HepG2 (cell line): ENCODE results near the gene CTSW.

Experiments used
- HMG20A ChIP-seq: IDR thresholded peaks from 2 replicates; pipeline ENCODE4 v1.6.1; 2016; ENCODE audit warnings: borderline replicate concordance
- RAD21 ChIP-seq: fragments of 450-650 bp; formaldehyde crosslinking; IDR thresholded peaks from 2 replicates; pipeline ENCODE4 v1.5.0; 2020; ENCODE audit warnings: mild to moderate bottlenecking
- TF ChIP-seq, protein P1 (sequence below): sonication (generic); formaldehyde crosslinking; IDR thresholded peaks from 2 replicates; pipeline ENCODE4 v1.8.1; 2023; ENCODE audit warnings: missing genetic modification reagents, inconsistent platforms, borderline replicate concordance
- TF ChIP-seq, protein P2 (sequence below), 2 experiments: IDR thresholded peaks; 2 replicates each; pipeline ENCODE4 v1.6.1; 2011 to 2012; ENCODE audit warnings: low read length in 2 of 2, borderline replicate concordance in 1 of 2, low read depth in 1 of 2, mild to moderate bottlenecking in 1 of 2, moderate library complexity in 1 of 2

DNA sequence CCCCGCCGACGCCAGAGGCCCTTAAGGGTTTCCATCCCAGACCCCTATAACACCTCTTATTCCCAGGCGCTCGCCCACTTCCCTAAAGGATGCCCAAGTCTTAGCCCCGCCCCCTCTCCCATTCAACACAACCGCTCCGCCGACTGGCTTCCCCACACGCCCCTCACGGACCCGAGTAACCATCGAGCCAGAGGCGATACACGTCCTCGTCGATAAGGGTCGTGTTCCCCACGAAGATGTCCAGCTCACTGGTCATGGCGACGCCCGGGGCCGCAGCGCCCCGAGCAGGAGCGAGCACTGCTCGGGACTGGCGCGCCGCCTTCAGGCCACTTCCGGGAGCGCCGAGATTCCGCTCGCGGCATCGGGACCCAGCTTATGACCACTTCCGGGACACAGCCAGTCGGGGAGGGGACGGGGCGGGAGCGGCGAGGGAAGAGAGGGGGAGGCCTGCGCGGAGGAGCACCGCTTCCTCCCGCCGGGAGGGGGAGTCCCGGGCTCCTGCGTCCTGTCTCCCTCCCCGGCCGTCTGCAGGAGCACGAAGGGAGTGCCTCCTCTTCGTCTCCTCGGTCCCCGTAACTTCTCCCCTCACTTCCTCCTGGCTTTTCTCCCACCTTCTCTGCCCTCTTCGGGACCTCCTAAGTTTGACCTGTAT lies 8.7 kb downstream of the CTSW start, which contains the start of gene FIBP:
- TF ChIP-seq, protein P1, sequence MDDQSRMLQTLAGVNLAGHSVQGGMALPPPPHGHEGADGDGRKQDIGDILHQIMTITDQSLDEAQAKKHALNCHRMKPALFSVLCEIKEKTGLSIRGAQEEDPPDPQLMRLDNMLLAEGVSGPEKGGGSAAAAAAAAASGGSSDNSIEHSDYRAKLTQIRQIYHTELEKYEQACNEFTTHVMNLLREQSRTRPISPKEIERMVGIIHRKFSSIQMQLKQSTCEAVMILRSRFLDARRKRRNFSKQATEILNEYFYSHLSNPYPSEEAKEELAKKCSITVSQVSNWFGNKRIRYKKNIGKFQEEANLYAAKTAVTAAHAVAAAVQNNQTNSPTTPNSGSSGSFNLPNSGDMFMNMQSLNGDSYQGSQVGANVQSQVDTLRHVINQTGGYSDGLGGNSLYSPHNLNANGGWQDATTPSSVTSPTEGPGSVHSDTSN (CRISPR knock-in tag) = 0 out of 2 replicates have a peak, but pooled peaks have one; percentile 25
- peak; percentile 78; the same call in 1 of the 2 replicates for TF ChIP-seq RAD21
- TF ChIP-seq, protein P2, sequence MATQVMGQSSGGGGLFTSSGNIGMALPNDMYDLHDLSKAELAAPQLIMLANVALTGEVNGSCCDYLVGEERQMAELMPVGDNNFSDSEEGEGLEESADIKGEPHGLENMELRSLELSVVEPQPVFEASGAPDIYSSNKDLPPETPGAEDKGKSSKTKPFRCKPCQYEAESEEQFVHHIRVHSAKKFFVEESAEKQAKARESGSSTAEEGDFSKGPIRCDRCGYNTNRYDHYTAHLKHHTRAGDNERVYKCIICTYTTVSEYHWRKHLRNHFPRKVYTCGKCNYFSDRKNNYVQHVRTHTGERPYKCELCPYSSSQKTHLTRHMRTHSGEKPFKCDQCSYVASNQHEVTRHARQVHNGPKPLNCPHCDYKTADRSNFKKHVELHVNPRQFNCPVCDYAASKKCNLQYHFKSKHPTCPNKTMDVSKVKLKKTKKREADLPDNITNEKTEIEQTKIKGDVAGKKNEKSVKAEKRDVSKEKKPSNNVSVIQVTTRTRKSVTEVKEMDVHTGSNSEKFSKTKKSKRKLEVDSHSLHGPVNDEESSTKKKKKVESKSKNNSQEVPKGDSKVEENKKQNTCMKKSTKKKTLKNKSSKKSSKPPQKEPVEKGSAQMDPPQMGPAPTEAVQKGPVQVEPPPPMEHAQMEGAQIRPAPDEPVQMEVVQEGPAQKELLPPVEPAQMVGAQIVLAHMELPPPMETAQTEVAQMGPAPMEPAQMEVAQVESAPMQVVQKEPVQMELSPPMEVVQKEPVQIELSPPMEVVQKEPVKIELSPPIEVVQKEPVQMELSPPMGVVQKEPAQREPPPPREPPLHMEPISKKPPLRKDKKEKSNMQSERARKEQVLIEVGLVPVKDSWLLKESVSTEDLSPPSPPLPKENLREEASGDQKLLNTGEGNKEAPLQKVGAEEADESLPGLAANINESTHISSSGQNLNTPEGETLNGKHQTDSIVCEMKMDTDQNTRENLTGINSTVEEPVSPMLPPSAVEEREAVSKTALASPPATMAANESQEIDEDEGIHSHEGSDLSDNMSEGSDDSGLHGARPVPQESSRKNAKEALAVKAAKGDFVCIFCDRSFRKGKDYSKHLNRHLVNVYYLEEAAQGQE (IDR thresholded peaks at IDR 0.05; ENCODE audit: borderline replicate concordance in 1 of 2, low read depth in 1 of 2, low read length in 2 of 2) = peak in 1 of 2 experiments; percentile 28; a peak in 1 of 4 replicates
- no peak for TF ChIP-seq HMG20A (CRISPR knock-in tag)
